ENCODE results near the gene JPH4. TPM values are rescaled to one million over a fixed set of nuclear protein-coding genes. Genes with fewer than 3 reads are reported as not detected.

The JPH4 gene
- total RNA-seq, 1 experiment from 2014 or later, result 0.15 TPM

DNA sequence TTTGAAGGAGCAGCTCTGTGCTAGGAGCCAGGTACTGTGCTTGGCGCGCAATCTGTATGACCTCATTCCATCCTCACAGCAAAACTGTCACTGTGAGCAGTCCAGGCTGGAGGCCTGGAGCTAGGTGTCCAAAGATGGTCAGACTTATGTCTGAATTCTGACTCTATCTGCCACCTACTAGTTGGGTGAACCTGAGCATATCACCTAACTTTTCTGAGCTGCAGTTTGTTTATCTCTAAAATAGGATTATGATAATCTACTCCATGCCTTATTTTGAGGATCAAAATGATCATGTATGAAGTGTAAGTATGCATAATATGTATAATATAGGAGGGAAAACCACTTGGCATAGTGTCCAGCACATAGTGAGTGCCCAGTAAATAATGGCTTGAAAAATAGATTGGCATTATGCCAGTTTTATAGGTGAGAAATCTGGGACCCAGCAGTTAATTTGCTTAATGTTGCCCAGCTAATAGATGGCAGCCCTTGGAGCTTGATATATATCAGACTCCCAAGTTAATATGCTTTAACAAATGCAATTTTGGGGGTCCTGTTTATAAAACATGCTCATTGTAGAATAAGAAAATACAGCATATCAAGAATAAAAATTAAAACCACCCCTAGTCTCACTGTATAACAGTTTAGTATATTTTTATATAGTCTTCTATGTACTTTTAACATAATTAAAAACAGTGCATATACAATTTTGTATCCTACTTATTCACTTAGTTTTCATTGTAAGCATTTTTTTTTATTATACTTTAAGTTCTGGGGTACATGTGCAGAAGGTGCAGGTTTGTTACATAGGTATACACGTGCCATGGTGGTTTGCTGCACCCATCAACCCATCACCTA lies 4.5 kb upstream of the JPH4 start:
- Histone ChIP-seq H3K4me3 (replicated peaks in 1 of 2; ENCODE audit: low read depth in 1 of 2, low read length in 2 of 2) (no peak overlapping the region), H3K79me2 (ENCODE audit: insufficient read depth, low read length) (no peaks in the 10 kb centered on the region), H4K20me1 (ENCODE audit: insufficient read depth) (no peaks in the 10 kb centered on the region), H3K9me3 (ENCODE audit: control insufficient read depth in 1 of 2, insufficient read depth in 1 of 2, low read depth in 1 of 2, low read length in 2 of 2) (no peaks in the 10 kb centered on the region), H3K36me3 (ENCODE audit: control insufficient read depth in 1 of 2, insufficient read depth in 2 of 2, low read length in 2 of 2) (no peaks in the 10 kb centered on the region), H3K4me1 (ENCODE audit: control insufficient read depth in 1 of 2, insufficient read depth in 2 of 2, low read length in 2 of 2) (no peaks in the 10 kb centered on the region), H3K9ac (ENCODE audit: low read length) (no peak overlapping the region), H2AFZ (ENCODE audit: low read depth, low read length, poor library complexity, severe bottlenecking) (no peak overlapping the region), H3K27ac (ENCODE audit: low read depth, low read length) (no peak overlapping the region), H3K4me2 (ENCODE audit: low read length) (no peak overlapping the region), H3K27me3 (ENCODE audit: insufficient read depth, low read length) (no peaks in the 10 kb centered on the region), H3K9me2 (ENCODE audit: insufficient read depth) (no peaks in the 10 kb centered on the region)
- POLR2A ChIA-PET, result interaction anchor here (1.0 kb wide), 1 partner anchor 53 kb away, joined by 3 read pairs; the partner anchor contains the start of gene DHRS2
- ATAC-seq (no peak), DNase-seq (ENCODE audit: low read depth, low spot score) (no peak)
- CTCF ChIA-PET, result no interaction called here
- no peak for TF ChIP-seq CBX3 (IDR thresholded peaks at IDR 0.05; ENCODE audit: low read depth)
- no peak for TF ChIP-seq EZH2phosphoT487 (IDR thresholded peaks at IDR 0.05; ENCODE audit: borderline replicate concordance)
- no peak for TF ChIP-seq RAD21 (IDR thresholded peaks at IDR 0.05; ENCODE audit: low read depth)
- no peak for TF ChIP-seq EZH2 (IDR thresholded peaks at IDR 0.05)
- TF ChIP-seq ELF1 (IDR thresholded peaks at IDR 0.05; ENCODE audit: borderline replicate concordance, low read depth), result no peak
- TF ChIP-seq SP1 (IDR thresholded peaks at IDR 0.05; ENCODE audit: low read depth), result no peak
- no peak for TF ChIP-seq SRF (IDR thresholded peaks at IDR 0.05; ENCODE audit: low read depth)
- TF ChIP-seq EGR1 (IDR thresholded peaks at IDR 0.05; ENCODE audit: low read depth), result no peak
- TF ChIP-seq, protein P1, sequence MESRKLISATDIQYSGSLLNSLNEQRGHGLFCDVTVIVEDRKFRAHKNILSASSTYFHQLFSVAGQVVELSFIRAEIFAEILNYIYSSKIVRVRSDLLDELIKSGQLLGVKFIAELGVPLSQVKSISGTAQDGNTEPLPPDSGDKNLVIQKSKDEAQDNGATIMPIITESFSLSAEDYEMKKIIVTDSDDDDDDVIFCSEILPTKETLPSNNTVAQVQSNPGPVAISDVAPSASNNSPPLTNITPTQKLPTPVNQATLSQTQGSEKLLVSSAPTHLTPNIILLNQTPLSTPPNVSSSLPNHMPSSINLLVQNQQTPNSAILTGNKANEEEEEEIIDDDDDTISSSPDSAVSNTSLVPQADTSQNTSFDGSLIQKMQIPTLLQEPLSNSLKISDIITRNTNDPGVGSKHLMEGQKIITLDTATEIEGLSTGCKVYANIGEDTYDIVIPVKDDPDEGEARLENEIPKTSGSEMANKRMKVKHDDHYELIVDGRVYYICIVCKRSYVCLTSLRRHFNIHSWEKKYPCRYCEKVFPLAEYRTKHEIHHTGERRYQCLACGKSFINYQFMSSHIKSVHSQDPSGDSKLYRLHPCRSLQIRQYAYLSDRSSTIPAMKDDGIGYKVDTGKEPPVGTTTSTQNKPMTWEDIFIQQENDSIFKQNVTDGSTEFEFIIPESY (IDR thresholded peaks at IDR 0.05; ENCODE audit: extremely low read depth, insufficient replicate concordance, low read length), result no peak
- TF ChIP-seq, protein P2, sequence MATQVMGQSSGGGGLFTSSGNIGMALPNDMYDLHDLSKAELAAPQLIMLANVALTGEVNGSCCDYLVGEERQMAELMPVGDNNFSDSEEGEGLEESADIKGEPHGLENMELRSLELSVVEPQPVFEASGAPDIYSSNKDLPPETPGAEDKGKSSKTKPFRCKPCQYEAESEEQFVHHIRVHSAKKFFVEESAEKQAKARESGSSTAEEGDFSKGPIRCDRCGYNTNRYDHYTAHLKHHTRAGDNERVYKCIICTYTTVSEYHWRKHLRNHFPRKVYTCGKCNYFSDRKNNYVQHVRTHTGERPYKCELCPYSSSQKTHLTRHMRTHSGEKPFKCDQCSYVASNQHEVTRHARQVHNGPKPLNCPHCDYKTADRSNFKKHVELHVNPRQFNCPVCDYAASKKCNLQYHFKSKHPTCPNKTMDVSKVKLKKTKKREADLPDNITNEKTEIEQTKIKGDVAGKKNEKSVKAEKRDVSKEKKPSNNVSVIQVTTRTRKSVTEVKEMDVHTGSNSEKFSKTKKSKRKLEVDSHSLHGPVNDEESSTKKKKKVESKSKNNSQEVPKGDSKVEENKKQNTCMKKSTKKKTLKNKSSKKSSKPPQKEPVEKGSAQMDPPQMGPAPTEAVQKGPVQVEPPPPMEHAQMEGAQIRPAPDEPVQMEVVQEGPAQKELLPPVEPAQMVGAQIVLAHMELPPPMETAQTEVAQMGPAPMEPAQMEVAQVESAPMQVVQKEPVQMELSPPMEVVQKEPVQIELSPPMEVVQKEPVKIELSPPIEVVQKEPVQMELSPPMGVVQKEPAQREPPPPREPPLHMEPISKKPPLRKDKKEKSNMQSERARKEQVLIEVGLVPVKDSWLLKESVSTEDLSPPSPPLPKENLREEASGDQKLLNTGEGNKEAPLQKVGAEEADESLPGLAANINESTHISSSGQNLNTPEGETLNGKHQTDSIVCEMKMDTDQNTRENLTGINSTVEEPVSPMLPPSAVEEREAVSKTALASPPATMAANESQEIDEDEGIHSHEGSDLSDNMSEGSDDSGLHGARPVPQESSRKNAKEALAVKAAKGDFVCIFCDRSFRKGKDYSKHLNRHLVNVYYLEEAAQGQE (IDR thresholded peaks at IDR 0.05; ENCODE audit: low read depth), result no peak
- RAD21 ChIA-PET (ENCODE audit: low non-redundant PET in 1 of 2, low total read pairs in 2 of 2, uncharacterized antibody in 2 of 2, unreplicated experiment in 2 of 2), result no interaction called here
- intact Hi-C loops (cut with micrococcal nuclease), result no loop called here
- no TSS peak for BruUV-seq (replicated peaks)
